Measurements from ENCODE around the gene AMY1B.
"Not testable (repeated sequence)": the region's sequence is repeated elsewhere in the genome, so short reads cannot be mapped to it uniquely, and the experiment has no call there.

DNA sequence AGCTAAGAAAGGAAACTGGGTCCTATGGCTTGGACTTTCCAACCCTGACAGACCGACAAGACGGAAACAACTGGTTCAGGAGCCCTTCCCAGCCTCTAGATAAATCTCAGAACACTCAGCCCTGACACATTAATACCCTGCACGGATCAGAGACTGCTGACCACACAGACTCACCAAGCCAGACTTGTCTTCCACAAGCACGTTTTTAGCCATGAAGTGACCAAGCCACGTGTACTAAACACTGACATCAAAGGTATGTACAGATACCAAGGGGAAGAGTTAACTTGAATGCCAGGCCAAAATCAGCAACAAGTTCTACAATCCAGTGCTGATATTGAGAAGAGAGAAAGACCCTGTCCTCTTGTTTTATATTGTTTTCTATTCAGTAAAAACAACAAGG, at the start of gene AMY1B:
- not testable (repeated sequence) for TF ChIP-seq EZH2 (IDR thresholded peaks at IDR 0.05; ENCODE audit: insufficient read depth, poor library complexity, severe bottlenecking); EZH2phosphoT487 (IDR thresholded peaks at IDR 0.05; ENCODE audit: insufficient read depth, low read depth)

Data from GM23248 (cell line).